HG03066 (cell line): ENCODE results near the gene SRGN.
A peak's percentile ranks its signal among the peaks of the same experiment; 100 is the strongest.

Experiments
- ATAC-seq: cut with Tn5 transposase; IDR thresholded peaks from one replicate; pipeline ENCODE4 v1.9.1; 2021; ENCODE audit warnings: low read depth; ENCODE audit not compliant: unreplicated experiment

Gene SRGN

GRCh38 chr10:69060127-69060798, 27.6 kb upstream of the SRGN start:
- ATAC-seq: no peak

- peak; percentile 38 for ATAC-seq
Measured at GRCh38 chr10:69061305-69062161, 26.4 kb upstream of the SRGN start.

- ATAC-seq: no peak
Measured at GRCh38 chr10:69062901-69063300, 25.0 kb upstream of the SRGN start.

- ATAC-seq: no peak
Measured at GRCh38 chr10:69064762-69065328, 23.1 kb upstream of the SRGN start.

- ATAC-seq: peak; percentile 59
Measured at GRCh38 chr10:69065406-69066361, 22.2 kb upstream of the SRGN start.

DNA sequence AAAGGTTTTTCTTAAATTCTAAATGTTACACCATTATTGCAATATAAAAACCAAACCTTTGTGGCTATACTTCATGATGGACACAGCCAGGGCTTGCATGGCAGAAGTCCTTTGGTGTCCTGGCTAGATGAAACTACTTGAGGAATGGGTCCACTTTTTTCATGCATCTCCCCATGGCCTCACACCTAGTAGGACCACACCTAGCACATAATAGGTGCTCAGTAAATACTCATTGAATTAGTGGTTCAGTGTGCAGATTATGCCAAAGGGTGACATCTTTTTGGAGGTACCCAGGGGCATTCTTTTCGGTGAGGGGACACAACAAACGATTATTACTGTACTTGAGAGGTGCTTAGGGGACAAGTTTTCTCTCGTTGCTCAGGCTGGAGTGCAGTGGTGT, 20.7 kb upstream of the SRGN start:
- ATAC-seq: no peak

GRCh38 chr10:69068549-69068948, 19.4 kb upstream of the SRGN start:
- ATAC-seq: no peak

- no peak for ATAC-seq
Measured at GRCh38 chr10:69069090-69070042, 18.5 kb upstream of the SRGN start.

- ATAC-seq: no peak
Measured at GRCh38 chr10:69070951-69071350, 17.0 kb upstream of the SRGN start.

DNA sequence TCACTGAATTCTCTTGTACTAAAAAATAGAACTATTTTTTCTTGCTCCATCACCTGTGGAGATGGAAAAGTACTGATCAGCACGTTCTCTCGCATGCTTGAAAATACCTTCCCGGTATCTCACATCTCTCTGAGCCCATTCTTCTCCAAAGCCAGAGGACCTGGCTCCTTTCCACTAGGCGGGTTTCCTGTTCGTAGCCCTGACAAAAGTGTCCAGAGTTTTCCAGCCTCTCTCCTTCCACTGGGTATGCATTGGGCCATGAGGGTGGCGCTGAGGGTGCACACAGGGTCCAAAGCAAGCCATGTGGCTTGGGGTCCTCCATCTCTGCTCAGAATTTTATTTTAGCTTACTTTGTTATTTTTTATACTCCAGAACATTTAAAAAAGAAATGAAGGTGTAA, 16.3 kb upstream of the SRGN start:
- ATAC-seq: no peak

DNA sequence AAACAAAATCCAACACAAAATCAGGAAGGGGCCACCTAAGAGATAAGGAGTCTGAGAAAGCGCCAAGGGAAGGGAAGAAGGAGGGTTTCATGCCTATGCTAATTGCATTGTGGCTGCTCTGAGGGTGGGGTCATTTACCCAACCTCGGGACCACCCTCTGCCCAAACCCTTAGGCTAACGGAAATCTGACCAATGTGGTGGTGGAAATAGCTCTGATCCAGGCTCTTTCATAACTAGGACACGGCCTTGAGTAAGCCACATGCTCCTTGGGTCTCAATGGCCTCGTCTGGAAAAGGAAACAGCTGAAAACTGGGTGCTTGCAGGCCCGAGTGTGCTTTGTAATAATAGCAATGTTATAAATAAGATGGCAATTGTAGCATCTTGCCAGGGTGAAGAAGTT, 14.9 kb upstream of the SRGN start:
- no peak for ATAC-seq

DNA sequence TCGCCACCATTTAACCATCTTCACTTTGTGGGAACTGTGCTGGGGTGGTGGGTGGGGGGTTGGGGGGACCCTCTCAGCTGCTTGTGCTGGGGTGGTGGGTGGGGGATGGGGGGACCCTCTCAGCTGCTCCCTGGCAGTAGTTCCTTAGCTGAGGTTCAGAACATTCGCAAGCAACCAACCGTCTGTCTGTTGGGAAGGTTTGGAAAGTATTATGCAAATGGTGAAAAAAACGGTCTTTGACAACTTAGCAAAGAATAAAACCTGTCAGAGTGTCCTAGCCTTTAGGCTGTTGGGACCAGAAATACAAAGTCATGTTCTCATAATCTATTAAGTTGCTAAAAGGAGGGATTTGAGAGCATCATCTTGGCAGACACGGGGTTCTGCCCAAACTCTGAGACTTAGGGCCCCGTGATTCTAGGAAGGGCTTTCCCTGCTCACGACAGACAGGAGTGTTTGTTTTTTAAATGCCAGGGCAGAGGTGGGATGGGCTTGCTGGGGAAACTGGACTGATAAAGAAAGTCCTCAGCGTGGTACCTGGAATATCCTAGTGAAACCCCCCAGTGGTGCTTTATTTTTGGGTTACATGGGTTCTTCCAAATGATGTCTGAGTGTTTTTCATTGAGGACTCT, 14.1 kb upstream of the SRGN start:
- ATAC-seq: no peak

DNA sequence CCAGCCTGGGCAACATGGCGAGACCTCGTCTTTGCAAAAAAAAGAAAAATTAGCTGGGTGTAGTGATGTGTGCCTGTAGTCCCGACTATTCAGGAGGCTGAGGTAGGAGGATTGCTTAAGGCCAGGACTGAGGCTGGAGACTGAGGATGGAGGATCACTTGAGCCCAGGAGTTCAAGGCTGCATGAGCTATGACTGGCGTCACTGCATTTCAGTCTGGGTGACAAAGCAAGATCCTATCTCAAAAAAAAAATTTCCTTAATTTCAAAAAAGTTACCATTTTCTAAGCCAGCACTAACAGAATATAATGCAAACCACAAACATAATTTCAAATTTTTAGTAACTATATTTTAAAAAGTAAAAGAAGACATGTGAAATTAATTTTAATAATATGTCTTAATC, 13.4 kb upstream of the SRGN start:
- ATAC-seq: no peak

DNA sequence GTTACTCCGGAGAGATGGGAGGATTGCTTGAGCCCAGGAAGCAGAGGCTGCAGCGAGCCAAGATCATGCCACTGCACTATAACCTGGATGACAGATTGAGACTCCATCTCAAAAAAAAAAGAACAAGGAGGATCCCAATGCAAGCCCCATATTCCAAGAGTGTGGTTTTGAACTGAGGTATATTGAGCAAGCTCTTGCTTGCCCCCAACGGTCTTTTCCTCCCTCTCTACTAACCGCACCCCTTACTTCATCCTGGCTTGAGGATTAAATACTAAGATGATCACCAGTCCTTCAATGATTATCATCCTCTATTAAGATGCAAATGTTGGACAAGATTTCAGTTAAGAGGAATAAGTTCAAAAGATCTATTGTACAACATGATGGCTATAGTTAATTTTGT, 12.5 kb upstream of the SRGN start:
- ATAC-seq: no peak

DNA sequence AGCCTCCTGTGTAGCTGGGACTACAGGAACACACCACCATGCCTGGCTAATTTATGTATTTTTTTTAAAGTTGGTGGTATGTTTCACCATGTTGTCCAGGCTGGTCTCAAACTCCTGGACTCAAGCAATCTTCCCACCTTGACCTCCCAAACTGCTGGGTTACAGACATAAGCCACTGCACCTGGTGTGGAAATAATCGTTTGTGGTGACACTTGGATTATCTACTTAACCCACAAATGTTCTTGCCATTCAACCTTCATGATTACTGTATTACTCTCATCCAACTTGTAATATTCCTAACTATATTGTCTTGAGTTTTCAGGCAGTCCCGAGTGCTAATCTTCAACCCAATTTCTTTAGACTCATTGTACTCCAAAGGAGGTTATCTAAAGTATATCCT, 9.6 kb upstream of the SRGN start:
- no peak for ATAC-seq

- ATAC-seq: no peak
Measured at GRCh38 chr10:69080226-69080625, 7.7 kb upstream of the SRGN start.

DNA sequence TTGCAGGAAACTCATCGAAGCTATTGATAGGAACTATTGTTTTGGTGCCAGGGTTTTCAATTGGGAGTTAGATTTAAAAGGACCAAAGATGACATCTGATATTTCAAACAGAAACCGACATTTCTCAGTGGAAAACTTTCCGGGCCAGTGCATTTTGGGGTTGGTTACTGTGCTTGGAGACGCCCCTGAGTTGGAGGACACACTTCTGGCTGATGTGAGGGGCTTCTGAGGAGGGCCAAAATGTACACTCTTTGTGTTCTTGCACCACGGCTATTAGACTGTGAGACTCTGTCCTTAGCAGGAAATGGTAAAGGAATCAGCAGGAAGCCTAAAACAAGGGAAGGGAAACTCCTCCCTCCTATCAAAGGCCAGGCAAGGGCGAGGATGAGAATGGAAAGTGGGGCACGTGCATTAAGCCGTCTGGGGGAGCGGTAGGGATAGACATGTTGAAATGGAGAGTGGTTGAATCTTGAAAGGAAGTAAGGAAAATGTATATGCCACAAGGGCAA, 1.8 kb upstream of the SRGN start:
- ATAC-seq: no peak

GRCh38 chr10:69088471-69088769, 517 bp downstream of the SRGN start:
- ATAC-seq: no peak
